GM12801 (cell line): Measurements from ENCODE around the gene FOLR2.

Experiments
- TF ChIP-seq, protein P1 (sequence below): IDR thresholded peaks from one replicate; pipeline ENCODE4 v1.5.1; 2011; ENCODE audit warnings: control low read depth; ENCODE audit not compliant: insufficient read length; ENCODE audit errors: extremely low read depth

Gene FOLR2

DNA sequence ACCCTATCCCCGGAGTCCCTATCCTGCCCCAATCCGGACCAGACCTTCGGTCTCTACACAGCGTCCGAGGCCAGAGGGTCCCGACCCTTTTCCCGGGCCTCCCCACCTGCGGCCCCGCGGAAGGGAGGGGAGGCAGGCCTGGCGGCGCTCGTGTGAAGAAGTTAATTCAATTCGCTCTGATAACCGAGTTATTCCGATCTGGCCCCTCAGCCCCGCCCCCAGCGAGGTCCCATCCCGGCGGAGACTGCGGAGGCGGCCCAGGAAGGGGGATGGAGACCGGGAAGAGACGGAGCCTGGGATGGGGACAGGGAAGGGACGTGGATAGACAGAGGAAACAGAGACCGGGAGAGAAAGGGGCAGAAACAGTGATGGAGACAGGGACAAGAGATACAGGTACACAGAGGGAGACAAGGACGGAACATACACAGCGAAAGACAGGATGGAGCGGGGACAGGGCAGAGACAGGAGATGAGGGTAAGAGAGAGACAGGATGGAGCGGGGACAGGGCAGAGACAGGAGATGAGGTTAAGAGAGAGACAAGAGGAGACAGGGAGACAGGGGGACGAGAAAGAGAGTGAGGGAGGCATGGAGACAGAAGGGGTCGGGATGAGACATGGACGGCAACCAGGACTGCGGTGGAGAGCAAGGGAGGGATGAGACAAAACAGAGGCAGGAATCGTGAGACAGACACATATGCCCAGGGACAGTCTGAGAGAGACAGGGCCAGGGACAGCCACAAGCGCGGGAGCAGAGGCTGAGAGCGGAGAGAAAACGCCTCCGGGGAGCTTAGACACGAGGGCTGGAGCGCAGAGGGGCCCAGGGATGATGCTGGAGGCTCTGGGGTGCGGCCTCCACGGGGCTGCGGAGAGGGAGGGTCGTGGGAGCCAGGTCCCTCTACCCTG is 28.0 kb downstream of the FOLR2 start:
- TF ChIP-seq, protein P1, sequence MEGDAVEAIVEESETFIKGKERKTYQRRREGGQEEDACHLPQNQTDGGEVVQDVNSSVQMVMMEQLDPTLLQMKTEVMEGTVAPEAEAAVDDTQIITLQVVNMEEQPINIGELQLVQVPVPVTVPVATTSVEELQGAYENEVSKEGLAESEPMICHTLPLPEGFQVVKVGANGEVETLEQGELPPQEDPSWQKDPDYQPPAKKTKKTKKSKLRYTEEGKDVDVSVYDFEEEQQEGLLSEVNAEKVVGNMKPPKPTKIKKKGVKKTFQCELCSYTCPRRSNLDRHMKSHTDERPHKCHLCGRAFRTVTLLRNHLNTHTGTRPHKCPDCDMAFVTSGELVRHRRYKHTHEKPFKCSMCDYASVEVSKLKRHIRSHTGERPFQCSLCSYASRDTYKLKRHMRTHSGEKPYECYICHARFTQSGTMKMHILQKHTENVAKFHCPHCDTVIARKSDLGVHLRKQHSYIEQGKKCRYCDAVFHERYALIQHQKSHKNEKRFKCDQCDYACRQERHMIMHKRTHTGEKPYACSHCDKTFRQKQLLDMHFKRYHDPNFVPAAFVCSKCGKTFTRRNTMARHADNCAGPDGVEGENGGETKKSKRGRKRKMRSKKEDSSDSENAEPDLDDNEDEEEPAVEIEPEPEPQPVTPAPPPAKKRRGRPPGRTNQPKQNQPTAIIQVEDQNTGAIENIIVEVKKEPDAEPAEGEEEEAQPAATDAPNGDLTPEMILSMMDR = no peak

DNA sequence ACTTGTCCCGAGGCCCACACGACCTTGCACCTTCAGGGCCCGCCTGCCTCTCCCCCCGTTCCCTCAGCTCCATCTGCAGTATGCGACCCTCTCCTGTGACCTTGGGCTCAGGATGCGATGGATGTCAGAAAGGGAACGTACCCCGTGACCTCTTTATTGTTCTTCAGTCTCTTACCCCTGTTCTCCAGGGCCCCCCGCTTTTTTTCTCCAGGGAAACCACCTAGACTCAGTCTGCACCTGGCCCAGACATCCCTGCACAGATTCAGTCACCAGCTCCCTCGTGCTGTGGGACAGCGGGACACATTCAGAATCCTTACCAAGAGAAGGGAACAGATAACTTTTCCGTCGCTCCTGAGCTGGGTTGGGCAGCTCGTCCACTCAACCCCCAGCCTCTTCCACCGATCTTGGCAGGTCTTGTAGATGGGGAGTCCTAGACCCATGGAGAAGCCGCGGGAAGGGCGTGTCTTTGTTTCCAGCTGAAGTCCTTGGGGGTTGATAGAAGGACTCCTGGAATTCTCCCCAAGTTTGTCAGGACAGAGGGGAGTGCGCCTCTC is 28.7 kb downstream of the FOLR2 start:
- TF ChIP-seq, protein P1 = no peak

DNA sequence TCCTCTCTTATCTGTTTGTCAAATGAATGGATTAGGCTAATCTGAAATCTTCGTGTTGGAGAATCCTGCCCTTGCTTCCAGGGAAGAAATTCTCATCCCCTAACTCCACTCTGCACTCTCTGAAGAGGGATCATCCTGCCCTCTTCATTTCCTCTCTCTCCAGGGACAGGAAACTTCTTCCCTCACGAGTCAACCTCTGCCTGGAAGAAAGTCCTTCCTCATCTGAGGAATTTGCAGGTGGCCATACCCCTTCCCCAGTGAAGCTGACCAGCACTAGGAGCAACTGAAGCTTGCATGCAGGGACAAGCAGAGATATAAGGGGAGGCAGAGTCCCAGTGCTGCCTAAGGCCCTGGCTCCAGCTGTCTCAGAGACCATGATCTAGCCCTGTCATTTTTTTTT is 31.0 kb downstream of the FOLR2 start:
- TF ChIP-seq, protein P1 = no peak

DNA sequence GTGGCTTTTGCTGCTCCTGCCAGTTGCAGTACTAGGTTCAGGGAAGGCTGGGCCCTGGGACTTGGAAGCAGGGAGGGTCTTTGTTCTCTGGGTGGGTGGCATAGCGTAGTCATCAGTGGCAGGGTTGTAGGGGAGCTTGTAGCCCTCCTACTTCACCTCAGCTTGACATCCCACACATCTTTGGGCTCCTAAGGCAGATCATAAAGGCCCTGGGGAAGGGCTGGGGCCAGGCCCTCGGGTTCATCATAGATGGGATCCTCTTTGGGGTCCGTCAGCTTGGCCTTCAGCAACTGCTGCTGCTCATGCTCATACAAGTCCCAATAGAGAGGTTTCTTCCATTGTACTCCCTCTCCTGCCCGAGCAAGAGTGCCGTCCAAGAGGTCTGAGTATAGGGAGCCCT is 33.4 kb downstream of the FOLR2 start:
- TF ChIP-seq, protein P1 = no peak

DNA sequence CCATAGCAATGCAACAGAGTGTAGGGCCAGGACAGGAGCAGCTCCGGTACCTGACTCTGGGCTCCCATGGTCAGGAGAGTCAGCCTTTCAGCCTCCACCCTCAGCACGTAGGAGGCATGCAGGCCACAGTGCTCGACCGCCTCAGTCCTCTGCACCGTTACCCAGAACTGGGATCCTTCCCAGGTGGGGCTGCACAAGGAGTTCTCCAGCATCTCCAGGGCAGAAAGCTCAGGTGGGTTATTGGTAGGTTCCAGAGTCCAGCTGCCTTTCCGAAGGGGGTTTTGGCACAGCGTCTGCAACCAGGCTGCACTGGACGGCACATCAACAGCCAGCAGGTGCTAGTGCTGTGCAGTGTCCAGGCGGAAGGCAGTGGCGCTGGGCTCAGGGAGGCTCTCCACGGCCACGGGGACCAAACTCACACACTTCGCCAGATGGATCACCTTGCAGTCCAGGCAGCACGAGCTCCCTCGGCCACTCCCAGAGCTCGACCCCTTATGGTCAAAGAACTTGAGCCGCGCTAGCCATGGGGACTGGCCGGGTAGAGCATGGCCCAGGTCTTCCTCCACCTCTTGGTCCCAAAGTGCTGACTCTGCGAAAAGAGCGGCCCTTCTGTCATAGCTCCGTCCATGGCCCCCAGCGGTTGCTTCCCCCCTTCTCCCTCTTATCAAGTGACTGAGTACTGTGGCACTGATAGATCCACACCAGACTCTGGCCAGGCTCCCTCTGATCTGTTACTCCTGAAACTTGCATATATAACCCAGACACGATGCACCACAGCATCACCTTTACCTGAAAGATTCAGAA is 34.3 kb downstream of the FOLR2 start:
- TF ChIP-seq, protein P1 = no peak

DNA sequence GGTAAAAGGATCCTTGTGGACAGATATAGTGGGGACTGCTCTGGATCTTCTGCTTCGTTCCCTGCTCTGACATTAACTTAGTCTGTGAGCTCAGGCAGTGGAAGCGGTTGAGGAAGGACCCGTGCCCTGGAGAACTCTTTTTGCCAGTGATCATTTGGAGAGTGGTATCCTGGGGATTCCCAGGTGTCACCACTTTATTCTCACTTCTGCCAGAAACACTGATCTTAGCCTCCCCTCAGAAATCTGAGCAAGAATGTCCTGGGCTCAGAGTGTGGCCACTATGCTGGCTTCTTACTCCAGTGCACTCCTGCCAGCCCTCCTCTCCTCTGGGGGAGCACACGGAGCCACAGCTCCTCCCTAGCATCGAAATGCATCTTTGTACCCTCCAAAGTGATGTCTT is 35.0 kb downstream of the FOLR2 start:
- TF ChIP-seq, protein P1 = no peak

DNA sequence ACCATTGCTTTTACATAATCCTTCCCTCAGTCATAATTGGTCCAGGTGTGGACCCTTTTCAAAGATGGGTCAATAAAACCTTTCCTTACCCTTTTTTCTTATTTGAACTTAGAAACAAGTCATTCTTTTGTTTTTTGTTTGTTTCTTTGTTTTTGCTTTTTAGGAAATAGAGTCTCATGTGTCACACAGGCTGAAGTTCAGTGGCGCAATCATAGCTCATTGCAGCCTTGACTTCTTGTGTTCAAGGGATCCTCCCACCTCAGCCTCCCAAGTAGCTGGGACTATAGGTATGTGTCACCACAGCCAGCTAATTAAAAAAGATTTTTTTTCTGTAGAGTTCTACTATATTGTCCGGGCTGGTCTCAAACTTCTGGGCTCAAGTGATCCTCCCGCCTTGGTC is 36.8 kb downstream of the FOLR2 start:
- TF ChIP-seq, protein P1 = no peak
